ENCODE measurements around the gene RABEP2. TPM values are rescaled to one million over a fixed set of nuclear protein-coding genes. Genes with fewer than 3 reads are reported as not detected.
"Not testable (repeated sequence)": the region's sequence is repeated elsewhere in the genome, so short reads cannot be mapped to it uniquely, and the experiment has no call there.

RABEP2 gene
- total and polyA plus RNA-seq, 5 experiments from 2014 or later = 2.8 to 35.7 (median 6.5) TPM

- H3K27ac Mint-ChIP-seq = peak overlapping the region in 1 of 10 donors; percentile 67
- no peaks in the 10 kb centered on the region for H3K9me3 Mint-ChIP-seq
- ATAC-seq = no peak
- DNase-seq = no peak
- POLR2A ChIA-PET = interaction anchor here (0.6 to 0.7 kb wide), 2 partner anchors 9 to 15 kb away, joined by 3 read pairs; no protein-coding TSS in a partner anchor
- peaks cover 0 to under 1% (median 0%) of the 10 kb centered on the region in 3 donors for H3K36me3 Mint-ChIP-seq
- H3K4me1 Mint-ChIP-seq = peaks cover 3 to 11% (median 5%) of the 10 kb centered on the region in 4 donors
- no peak overlapping the region for H3K4me3 Mint-ChIP-seq
- no peaks in the 10 kb centered on the region for H3K27me3 Mint-ChIP-seq
These were observed 25.0 kb downstream of the RABEP2 start for GRCh38 chr16:28899882-28900590.

GRCh38 chr16:28898942-28899341 lies 26.1 kb downstream of the RABEP2 start:
- Mint-ChIP-seq H3K36me3 (no peaks in the 10 kb centered on the region), H3K27ac (no peak overlapping the region), H3K4me3 (no peak overlapping the region), H3K27me3 (peaks cover 0 to 2% (median 0%) of the 10 kb centered on the region in 5 donors), H3K4me1 (peaks cover 3 to 11% (median 4%) of the 10 kb centered on the region in 4 donors), H3K9me3 (no peaks in the 10 kb centered on the region)
- no peak for DNase-seq
- POLR2A ChIA-PET = no interaction called here
- no peak for ATAC-seq

- POLR2A ChIA-PET = no interaction called here
- no peaks in the 10 kb centered on the region for H3K36me3 Mint-ChIP-seq
- no peak overlapping the region for H3K4me3 Mint-ChIP-seq
- H3K27me3 Mint-ChIP-seq = peaks cover 0 to 2% (median 0%) of the 10 kb centered on the region in 5 donors
- ATAC-seq (no peak), DNase-seq (no peak)
- no peaks in the 10 kb centered on the region for H3K9me3 Mint-ChIP-seq
- H3K4me1 Mint-ChIP-seq = peaks cover 3 to 11% (median 4%) of the 10 kb centered on the region in 4 donors
- H3K27ac Mint-ChIP-seq = no peak overlapping the region
These were observed 26.8 kb downstream of the RABEP2 start for GRCh38 chr16:28898266-28898665.

- Mint-ChIP-seq H3K4me1 (peaks cover 2 to 7% (median 2%) of the 10 kb centered on the region in 4 donors), H3K9me3 (no peaks in the 10 kb centered on the region), H3K4me3 (no peak overlapping the region), H3K27me3 (peaks cover 0 to 2% (median 0%) of the 10 kb centered on the region in 5 donors), H3K27ac (peak overlapping the region in 1 of 10 donors; percentile 44), H3K36me3 (no peaks in the 10 kb centered on the region)
- POLR2A ChIA-PET = no interaction called here
- DNase-seq (no peak), ATAC-seq (no peak)
These were observed 27.2 kb downstream of the RABEP2 start for GRCh38 chr16:28897826-28898225.

GRCh38 chr16:28895609-28896008 lies 29.4 kb downstream of the RABEP2 start:
- Mint-ChIP-seq H3K36me3 (no peaks in the 10 kb centered on the region), H3K4me3 (no peak overlapping the region), H3K9me3 (no peaks in the 10 kb centered on the region), H3K4me1 (peaks cover 0 to 7% (median 1%) of the 10 kb centered on the region in 4 donors), H3K27ac (peak overlapping the region in 1 of 10 donors; percentile 49), H3K27me3 (peaks cover 0 to 2% (median 0%) of the 10 kb centered on the region in 5 donors)
- DNase-seq = no peak
- POLR2A ChIA-PET = interaction anchor here (0.6 kb wide), 1 partner anchor 21 kb away, joined by 3 read pairs; no protein-coding TSS in a partner anchor
- no peak for ATAC-seq

GRCh38 chr16:28893291-28893690 lies 31.7 kb downstream of the RABEP2 start:
- Mint-ChIP-seq H3K27me3 (peaks cover 0 to 2% (median 0%) of the 10 kb centered on the region in 5 donors), H3K9me3 (no peaks in the 10 kb centered on the region), H3K4me3 (no peak overlapping the region), H3K36me3 (no peaks in the 10 kb centered on the region), H3K4me1 (peaks cover 0 to 7% (median 0%) of the 10 kb centered on the region in 4 donors), H3K27ac (no peak overlapping the region)
- DNase-seq (no peak), ATAC-seq (no peak)
- POLR2A ChIA-PET = no interaction called here

GRCh38 chr16:28891964-28892890 lies 32.8 kb downstream of the RABEP2 start:
- Mint-ChIP-seq H3K4me3 (no peak overlapping the region), H3K4me1 (peaks cover 0 to 7% (median 0%) of the 10 kb centered on the region in 4 donors), H3K27me3 (peaks cover 0 to 2% (median 0%) of the 10 kb centered on the region in 5 donors), H3K36me3 (no peaks in the 10 kb centered on the region), H3K9me3 (no peaks in the 10 kb centered on the region), H3K27ac (peak overlapping the region in 1 of 10 donors; percentile 63)
- ATAC-seq (no peak), DNase-seq (no peak)
- POLR2A ChIA-PET = no interaction called here

GRCh38 chr16:28890355-28890754 lies 34.7 kb downstream of the RABEP2 start:
- H3K27ac Mint-ChIP-seq, H3K27me3 Mint-ChIP-seq, H3K9me3 Mint-ChIP-seq, H3K36me3 Mint-ChIP-seq, H3K4me3 Mint-ChIP-seq, DNase-seq, ATAC-seq, H3K4me1 Mint-ChIP-seq: not testable (repeated sequence)
- POLR2A ChIA-PET = interaction anchor here (0.6 kb wide), 1 partner anchor 19 kb away, joined by 3 read pairs; no protein-coding TSS in a partner anchor

GRCh38 chr16:28886945-28887344 lies 38.1 kb downstream of the RABEP2 start:
- no peak overlapping the region for H3K27ac Mint-ChIP-seq

GRCh38 chr16:28884045-28884444 lies 41.0 kb downstream of the RABEP2 start:
- no peak overlapping the region for H3K4me3 Mint-ChIP-seq
- no peaks in the 10 kb centered on the region for H3K9me3 Mint-ChIP-seq
- ATAC-seq = no peak
- H3K27me3 Mint-ChIP-seq = peaks cover 4 to 13% (median 11%) of the 10 kb centered on the region in 5 donors
- peaks cover 7 to 12% (median 11%) of the 10 kb centered on the region in 4 donors for H3K4me1 Mint-ChIP-seq
- H3K36me3 Mint-ChIP-seq = no peaks in the 10 kb centered on the region
- no peak for DNase-seq
- POLR2A ChIA-PET = interaction anchor here (1.0 kb wide), 1 partner anchor 62 kb away, joined by 5 read pairs; the partner anchor contains the start of gene ATXN2L
- peak overlapping the region in 1 of 10 donors; percentile 38 for H3K27ac Mint-ChIP-seq

More at GRCh38 chr16:28886945-28887344, 38.1 kb downstream of the RABEP2 start:
- DNase-seq (no peak), ATAC-seq (no peak)
- no peak overlapping the region for H3K4me3 Mint-ChIP-seq
- no peaks in the 10 kb centered on the region for H3K9me3 Mint-ChIP-seq
- H3K36me3 Mint-ChIP-seq = no peaks in the 10 kb centered on the region
- H3K4me1 Mint-ChIP-seq = peaks cover 0 to 1% (median 0%) of the 10 kb centered on the region in 4 donors
- POLR2A ChIA-PET = no interaction called here
- peaks cover 0 to 8% (median 2%) of the 10 kb centered on the region in 5 donors for H3K27me3 Mint-ChIP-seq

- peaks cover 7 to 16% (median 15%) of the 10 kb centered on the region in 4 donors for H3K4me1 Mint-ChIP-seq
- no peak overlapping the region for H3K4me3 Mint-ChIP-seq
- no peak for ATAC-seq
- POLR2A ChIA-PET = no interaction called here
- H3K27me3 Mint-ChIP-seq = peaks cover 4 to 13% (median 11%) of the 10 kb centered on the region in 5 donors
- no peaks in the 10 kb centered on the region for H3K36me3 Mint-ChIP-seq
- DNase-seq = no peak
- H3K27ac Mint-ChIP-seq = peak overlapping the region in 1 of 10 donors; percentile 38
- no peaks in the 10 kb centered on the region for H3K9me3 Mint-ChIP-seq
These were observed 41.6 kb downstream of the RABEP2 start for GRCh38 chr16:28883221-28883996.

- Mint-ChIP-seq H3K36me3 (no peaks in the 10 kb centered on the region), H3K4me1 (peaks cover 7 to 18% (median 15%) of the 10 kb centered on the region in 4 donors), H3K27me3 (peaks cover 4 to 13% (median 11%) of the 10 kb centered on the region in 5 donors), H3K27ac (no peak overlapping the region), H3K4me3 (no peak overlapping the region), H3K9me3 (no peaks in the 10 kb centered on the region)
- POLR2A ChIA-PET = no interaction called here
- no peak for DNase-seq
- no peak for ATAC-seq
These were observed 42.4 kb downstream of the RABEP2 start for GRCh38 chr16:28882551-28883160.

All from naive thymus-derived CD8-positive, alpha-beta T cell (primary cell).